ENCODE results near the gene TLR9. TPM values are rescaled to one million over a fixed set of nuclear protein-coding genes. Genes with fewer than 3 reads are reported as not detected.
A peak's percentile ranks its signal among the peaks of the same experiment; 100 is the strongest.

TLR9 gene
- total and polyA plus RNA-seq, 2 donors from 2014 or later: 0.94 TPM; not detected in 1

- H3K9ac ChIP-seq (ENCODE audit: low read length in 3 of 3): no peak overlapping the region
- no peaks in the 10 kb centered on the region for H3K9me3 ChIP-seq (ENCODE audit: control insufficient read depth in 2 of 3, insufficient read depth in 1 of 3, low read length in 3 of 3)
- H3K36me3 ChIP-seq (ENCODE audit: control insufficient read depth in 2 of 3, insufficient read depth in 3 of 3, low read length in 3 of 3): no peaks in the 10 kb centered on the region
- peaks cover 3 to 25% (median 7%) of the 10 kb centered on the region in 3 donors for H3K4me1 ChIP-seq (ENCODE audit: control insufficient read depth in 2 of 3, insufficient read depth in 2 of 3, low read depth in 1 of 3, low read length in 3 of 3)
- intact Hi-C loops (cut with DNase I): no loop called here
- no peaks in the 10 kb centered on the region for H3K27me3 ChIP-seq (ENCODE audit: control insufficient read depth, insufficient read depth, low read length)
- H3K27ac ChIP-seq (ENCODE audit: low read depth in 2 of 2, low read length in 2 of 2): no peak overlapping the region
- FAIRE-seq (no peak), DNase-seq (no peak)
- TF ChIP-seq CTCF (IDR thresholded peaks at IDR 0.05; ENCODE audit: borderline replicate concordance, extremely low read depth, insufficient read depth): no peak
- no peak overlapping the region for H3K4me3 ChIP-seq (ENCODE audit: low read length in 3 of 3)
Measured at GRCh38 chr3:52193065-52193464, 32.4 kb downstream of the TLR9 start.

GRCh38 chr3:52191663-52192062 lies 33.8 kb downstream of the TLR9 start:
- Histone ChIP-seq H3K9ac (ENCODE audit: low read length in 3 of 3) (no peak overlapping the region), H3K4me3 (ENCODE audit: low read length in 3 of 3) (no peak overlapping the region), H3K27me3 (ENCODE audit: control insufficient read depth, insufficient read depth, low read length) (no peaks in the 10 kb centered on the region), H3K4me1 (ENCODE audit: control insufficient read depth in 2 of 3, insufficient read depth in 2 of 3, low read depth in 1 of 3, low read length in 3 of 3) (peaks cover 0 to 17% (median 0%) of the 10 kb centered on the region in 3 donors), H3K36me3 (ENCODE audit: control insufficient read depth in 2 of 3, insufficient read depth in 3 of 3, low read length in 3 of 3) (no peaks in the 10 kb centered on the region), H3K27ac (ENCODE audit: low read depth in 2 of 2, low read length in 2 of 2) (no peak overlapping the region), H3K9me3 (ENCODE audit: control insufficient read depth in 2 of 3, insufficient read depth in 1 of 3, low read length in 3 of 3) (no peaks in the 10 kb centered on the region)
- no peak for TF ChIP-seq CTCF (IDR thresholded peaks at IDR 0.05; ENCODE audit: borderline replicate concordance, extremely low read depth, insufficient read depth)
- no peak for DNase-seq
- intact Hi-C loops (cut with DNase I): no loop called here
- FAIRE-seq: no peak

- intact Hi-C loops (cut with DNase I): no loop called here
- TF ChIP-seq CTCF (IDR thresholded peaks at IDR 0.05; ENCODE audit: borderline replicate concordance, extremely low read depth, insufficient read depth): no peak
- Histone ChIP-seq H3K9me3 (ENCODE audit: control insufficient read depth in 2 of 3, insufficient read depth in 1 of 3, low read length in 3 of 3) (no peaks in the 10 kb centered on the region), H3K27me3 (ENCODE audit: control insufficient read depth, insufficient read depth, low read length) (no peaks in the 10 kb centered on the region), H3K27ac (ENCODE audit: low read depth in 2 of 2, low read length in 2 of 2) (peak overlapping the region; percentile 26 to 43), H3K4me3 (ENCODE audit: low read length in 3 of 3) (no peak overlapping the region), H3K36me3 (ENCODE audit: control insufficient read depth in 2 of 3, insufficient read depth in 3 of 3, low read length in 3 of 3) (no peaks in the 10 kb centered on the region), H3K4me1 (ENCODE audit: control insufficient read depth in 2 of 3, insufficient read depth in 2 of 3, low read depth in 1 of 3, low read length in 3 of 3) (peaks cover 0 to 17% (median 0%) of the 10 kb centered on the region in 3 donors), H3K9ac (ENCODE audit: low read length in 3 of 3) (no peak overlapping the region)
- peak in 1 of 5 donors; percentile 84 for DNase-seq
- no peak for FAIRE-seq
Measured at GRCh38 chr3:52190294-52191074, 35.0 kb downstream of the TLR9 start.

Measured in kidney (tissue), 14 donors.